ENCODE measurements around the gene MFGE8. TPM values are rescaled to one million over a fixed set of nuclear protein-coding genes. Genes with fewer than 3 reads are reported as not detected.

MFGE8 gene
- total and polyA plus RNA-seq, 8 donors, result 6.1 to 34.5 (median 23.8) TPM

- DNase-seq (no peak), ATAC-seq (no peak), FAIRE-seq (no peak)
- H3K36me3 ChIP-seq, result no peaks in the 10 kb centered on the region
- H3K4me3 ChIP-seq, result no peak overlapping the region
- no peak for TF ChIP-seq CTCF (IDR thresholded peaks at IDR 0.05)
- H3K9me3 ChIP-seq, result no peaks in the 10 kb centered on the region
- intact Hi-C loops (cut with DNase I), result no loop called here
- WGBS, 2 donors, result 32 to 33% methylated on average over 9 of the region's 9 CpGs
- no peaks in the 10 kb centered on the region for H3K4me1 ChIP-seq
- no peak overlapping the region for H3K27ac ChIP-seq
- H3K27me3 ChIP-seq, result no peaks in the 10 kb centered on the region
These were observed 40.5 kb downstream of the MFGE8 start for GRCh38 chr15:88872706-88873105.

DNA sequence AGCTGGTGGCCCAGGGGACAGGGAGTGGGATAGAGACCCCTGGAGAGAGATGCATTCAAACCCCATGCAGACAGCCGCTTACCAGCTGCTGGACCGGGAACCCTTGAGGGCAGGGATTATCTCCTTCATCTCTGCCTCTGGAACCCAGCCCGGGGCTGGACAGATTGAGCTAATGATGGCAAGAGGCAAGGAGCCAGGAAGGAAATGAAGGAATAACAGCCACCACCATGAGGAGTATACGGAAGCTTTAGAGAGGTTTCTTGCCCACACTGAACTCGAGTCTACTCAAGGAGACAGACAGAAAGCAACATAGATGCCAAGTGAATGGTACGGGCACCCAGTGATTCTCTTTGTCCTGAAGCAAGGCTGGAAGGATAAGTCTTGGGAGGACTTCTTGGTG lies 41.1 kb downstream of the MFGE8 start:
- Histone ChIP-seq H3K4me3 (no peak overlapping the region), H3K36me3 (no peaks in the 10 kb centered on the region), H3K27ac (no peak overlapping the region), H3K27me3 (no peaks in the 10 kb centered on the region), H3K9me3 (no peaks in the 10 kb centered on the region), H3K4me1 (no peaks in the 10 kb centered on the region)
- no peak for FAIRE-seq
- no peak for ATAC-seq
- TF ChIP-seq CTCF (IDR thresholded peaks at IDR 0.05), result no peak
- intact Hi-C loops (cut with DNase I), result no loop called here
- DNase-seq, result no peak
- 53 to 65% methylated on average over 6 of the region's 6 CpGs for WGBS, 2 donors

DNA sequence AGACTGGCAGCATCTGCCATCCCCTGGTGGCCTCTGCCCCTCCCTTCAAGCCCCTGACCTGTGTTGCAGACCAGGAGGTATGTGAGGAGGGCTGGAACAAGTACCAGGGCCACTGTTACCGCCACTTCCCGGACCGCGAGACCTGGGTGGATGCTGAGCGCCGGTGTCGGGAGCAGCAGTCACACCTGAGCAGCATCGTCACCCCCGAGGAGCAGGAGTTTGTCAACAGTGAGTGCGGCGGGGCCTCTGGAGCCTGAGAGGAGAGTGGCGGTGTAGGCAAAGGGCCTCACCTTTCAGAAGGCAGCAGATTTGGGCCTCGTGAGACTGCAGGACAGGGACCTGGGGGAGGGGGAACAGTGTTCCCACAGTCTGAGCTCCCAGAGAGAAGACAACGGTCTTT lies 41.9 kb downstream of the MFGE8 start:
- WGBS, 2 donors, result 46 to 54% methylated on average over 14 of the region's 14 CpGs
- no peak overlapping the region for H3K27ac ChIP-seq
- no peaks in the 10 kb centered on the region for H3K36me3 ChIP-seq
- intact Hi-C loops (cut with DNase I), result no loop called here
- FAIRE-seq (no peak), ATAC-seq (no peak), DNase-seq (no peak)
- H3K9me3 ChIP-seq, result no peaks in the 10 kb centered on the region
- no peaks in the 10 kb centered on the region for H3K4me1 ChIP-seq
- no peak for TF ChIP-seq CTCF (IDR thresholded peaks at IDR 0.05)
- no peaks in the 10 kb centered on the region for H3K27me3 ChIP-seq
- H3K4me3 ChIP-seq, result no peak overlapping the region

DNA sequence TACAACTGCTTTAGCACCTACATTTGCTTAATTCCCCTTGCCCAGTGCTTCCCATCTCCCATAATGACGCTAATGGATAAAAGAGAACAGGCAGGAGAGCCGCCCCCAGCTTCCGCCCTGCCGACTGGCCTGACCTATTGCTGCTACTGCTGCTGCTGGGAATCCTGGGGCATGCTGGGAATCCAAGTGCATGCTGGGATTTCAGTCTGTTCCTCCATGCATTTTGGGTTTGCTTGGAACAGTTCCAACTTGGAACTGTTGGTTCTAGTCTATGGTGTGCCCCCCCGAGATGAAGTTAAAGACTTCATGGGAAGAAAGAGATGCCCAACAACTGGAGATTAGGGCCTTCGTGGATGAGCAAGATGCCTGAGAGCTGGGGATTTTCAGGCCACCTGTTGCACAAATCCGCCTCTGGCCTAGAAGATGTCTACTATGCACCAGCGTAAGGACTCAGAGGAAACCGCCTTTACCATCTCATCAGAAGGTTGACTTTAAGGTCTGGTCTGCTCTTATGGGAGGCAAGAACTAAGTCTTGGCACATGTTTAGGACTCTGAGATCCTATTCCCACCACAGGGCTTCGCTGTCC lies 46.8 kb downstream of the MFGE8 start:
- DNase-seq (no peak), FAIRE-seq (no peak), ATAC-seq (no peak)
- H3K27me3 ChIP-seq, result no peaks in the 10 kb centered on the region
- no peaks in the 10 kb centered on the region for H3K9me3 ChIP-seq
- H3K4me1 ChIP-seq, result no peaks in the 10 kb centered on the region
- H3K4me3 ChIP-seq, result no peak overlapping the region
- TF ChIP-seq CTCF (IDR thresholded peaks at IDR 0.05), result no peak
- intact Hi-C loops (cut with DNase I), result no loop called here
- H3K36me3 ChIP-seq, result no peaks in the 10 kb centered on the region
- 81 to 92% methylated on average over 10 of the region's 10 CpGs for WGBS, 2 donors
- H3K27ac ChIP-seq, result no peak overlapping the region

DNA sequence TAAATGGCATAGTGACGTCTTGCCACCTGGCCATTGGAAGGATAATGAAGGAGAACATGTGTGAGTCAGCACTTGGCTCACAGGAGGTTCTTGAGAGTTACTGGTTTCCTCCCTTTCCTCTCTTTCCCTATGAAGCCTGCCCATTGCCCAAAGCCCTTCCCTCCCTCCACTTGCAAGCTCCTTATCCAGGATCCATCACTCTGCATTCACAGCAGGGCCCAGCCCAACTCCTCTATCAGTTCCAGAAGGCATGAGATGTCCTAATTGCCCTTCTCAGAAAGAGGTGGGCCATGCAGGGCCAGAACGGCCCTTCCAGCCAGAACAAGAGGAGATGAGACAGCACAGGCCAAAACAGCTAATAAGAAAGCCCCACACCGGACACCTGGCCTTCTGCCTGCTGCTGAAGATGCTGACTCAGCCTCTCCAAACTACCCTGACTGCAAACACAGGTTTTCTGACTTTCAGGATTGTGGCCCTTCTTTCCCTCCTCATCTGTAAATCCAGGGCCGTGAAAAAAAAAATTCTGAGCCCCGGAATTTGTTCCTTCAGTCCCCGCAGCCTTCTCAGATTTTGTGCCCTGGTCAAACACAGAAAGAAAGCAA lies 47.6 kb downstream of the MFGE8 start:
- intact Hi-C loops (cut with DNase I), result no loop called here
- Histone ChIP-seq H3K36me3 (no peaks in the 10 kb centered on the region), H3K4me3 (no peak overlapping the region), H3K9me3 (no peaks in the 10 kb centered on the region), H3K4me1 (no peaks in the 10 kb centered on the region), H3K27me3 (no peaks in the 10 kb centered on the region), H3K27ac (no peak overlapping the region)
- FAIRE-seq, result no peak
- 58 to 68% methylated on average over 6 of the region's 6 CpGs for WGBS, 2 donors
- TF ChIP-seq CTCF (IDR thresholded peaks at IDR 0.05), result no peak
- no peak for DNase-seq
- ATAC-seq, result no peak

Measured in pancreas (tissue), 10 donors.